Fibroblast of skin of right biceps (primary cell): ENCODE results near the gene MMP15.
"Not testable (repeated sequence)": the region's sequence is repeated elsewhere in the genome, so short reads cannot be mapped to it uniquely, and the experiment has no call there.

Experiments
- DNase-seq: peaks from one replicate; pipeline ENCODE4 v3.0.0-alpha.2; 2013

MMP15 gene

GRCh38 chr16:58051821-58052603 lies 26.5 kb downstream of the MMP15 start:
- no peak for DNase-seq

DNA sequence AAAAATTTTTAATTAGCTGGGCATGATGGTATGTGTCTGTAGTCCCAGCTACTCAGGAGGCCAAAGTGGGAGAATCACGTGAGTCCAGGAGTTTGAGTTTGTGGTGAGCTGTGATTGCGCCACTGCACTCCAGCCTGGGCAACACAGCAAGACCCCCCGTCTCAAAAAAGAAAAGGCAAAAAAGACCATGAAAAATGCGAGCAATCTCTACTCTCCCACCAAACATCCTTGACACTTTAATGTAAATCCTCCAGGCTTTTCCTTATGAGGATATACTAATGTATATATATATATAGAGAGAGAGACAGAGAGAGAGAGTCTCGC lies 28.1 kb downstream of the MMP15 start:
- DNase-seq, result no peak

DNA sequence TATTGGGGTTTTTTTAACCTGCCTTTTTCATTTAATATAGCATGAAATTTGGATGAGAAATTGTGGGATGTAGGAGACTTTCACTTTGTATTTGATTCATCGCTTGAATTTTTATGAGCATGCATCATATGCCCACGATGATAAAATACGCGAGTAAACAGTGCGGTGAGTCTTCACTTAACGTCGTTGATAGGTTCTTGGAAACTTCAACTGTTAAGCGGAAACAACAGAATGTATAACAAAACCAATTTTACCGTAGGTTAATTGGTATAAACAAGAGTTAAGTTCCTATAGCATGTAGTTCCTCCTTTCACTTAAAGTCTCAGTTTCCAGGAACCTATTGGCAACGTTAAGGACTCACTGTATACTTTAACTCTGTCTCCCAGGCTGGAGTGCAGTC lies 28.7 kb downstream of the MMP15 start:
- no peak for DNase-seq

DNA sequence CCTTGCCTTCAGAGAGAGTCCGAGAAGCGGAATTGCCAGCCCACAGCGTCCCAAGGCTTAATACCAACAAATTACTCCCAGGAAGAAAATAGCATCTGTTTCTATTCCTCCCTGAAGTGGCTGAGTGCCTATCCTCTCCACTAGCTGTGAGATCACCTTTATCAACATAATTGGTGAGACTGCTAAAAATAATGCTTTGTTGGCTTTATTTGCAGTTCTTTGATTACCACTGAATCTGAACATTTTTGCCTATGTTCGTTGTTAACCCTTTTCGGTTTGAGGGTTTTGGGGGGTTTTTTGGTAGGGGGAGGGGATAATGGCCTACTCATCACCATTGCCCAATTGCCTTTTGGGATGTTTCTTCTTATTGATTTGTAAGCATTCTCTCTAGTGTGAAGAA lies 31.0 kb downstream of the MMP15 start:
- DNase-seq, result no peak

DNA sequence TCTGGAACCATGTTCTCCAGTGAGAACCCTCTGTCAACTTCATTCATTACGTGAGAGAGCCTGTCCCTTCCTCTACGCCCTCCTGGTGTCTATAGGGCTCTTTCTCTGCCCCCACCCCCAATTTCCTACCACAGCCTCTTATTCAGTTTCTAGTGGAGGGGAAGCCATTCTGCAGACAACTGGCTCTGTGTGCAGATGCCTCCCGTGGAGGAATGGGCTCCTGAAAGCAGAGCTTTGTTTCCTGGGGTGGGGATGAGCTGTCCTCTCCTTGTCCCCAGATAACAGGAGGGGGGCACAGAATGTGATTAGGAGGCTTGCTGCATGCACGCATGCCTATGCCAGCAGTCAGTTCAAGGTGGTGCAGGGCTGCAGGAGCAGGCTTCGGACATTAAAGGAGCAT lies 31.6 kb downstream of the MMP15 start:
- no peak for DNase-seq

DNA sequence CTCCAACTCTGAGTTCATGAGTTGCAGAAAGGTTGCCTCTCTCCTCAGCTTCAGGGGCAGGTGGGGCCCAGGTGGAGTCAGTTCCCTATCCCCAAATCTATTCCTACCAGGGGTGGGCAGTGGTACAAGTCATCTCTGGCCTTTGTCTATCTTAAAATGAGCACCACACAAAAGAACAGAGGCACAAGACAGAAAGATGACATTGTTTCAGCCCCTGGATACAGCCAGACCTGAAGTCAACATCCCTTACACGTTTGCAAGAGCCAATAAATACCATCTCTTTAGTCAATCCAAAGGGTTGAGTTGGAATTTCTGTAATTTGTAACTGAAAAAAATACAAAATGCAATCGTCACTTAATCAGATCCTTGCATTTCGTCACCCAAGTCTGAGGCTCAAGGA lies 32.2 kb downstream of the MMP15 start:
- no peak for DNase-seq

DNA sequence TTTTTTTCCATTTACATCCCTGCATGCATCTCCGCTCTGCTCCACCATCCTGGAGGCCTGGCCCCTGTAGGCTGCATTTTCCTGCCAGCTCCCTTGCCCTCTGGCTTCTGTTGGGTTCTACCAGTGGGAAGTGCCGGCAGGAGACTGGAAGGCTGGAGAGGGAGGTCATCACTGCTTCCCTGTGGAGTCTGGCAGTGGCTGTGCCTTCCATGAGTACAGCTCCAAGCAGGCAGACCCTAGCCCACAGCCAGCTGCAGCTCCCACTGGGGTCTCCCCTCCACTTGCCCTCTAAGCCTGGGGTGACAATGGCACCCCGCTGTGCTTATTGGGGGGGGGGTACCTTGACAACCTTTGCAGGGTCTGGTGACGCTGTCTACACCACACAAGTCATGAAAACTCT lies 37.3 kb downstream of the MMP15 start:
- no peak for DNase-seq

DNA sequence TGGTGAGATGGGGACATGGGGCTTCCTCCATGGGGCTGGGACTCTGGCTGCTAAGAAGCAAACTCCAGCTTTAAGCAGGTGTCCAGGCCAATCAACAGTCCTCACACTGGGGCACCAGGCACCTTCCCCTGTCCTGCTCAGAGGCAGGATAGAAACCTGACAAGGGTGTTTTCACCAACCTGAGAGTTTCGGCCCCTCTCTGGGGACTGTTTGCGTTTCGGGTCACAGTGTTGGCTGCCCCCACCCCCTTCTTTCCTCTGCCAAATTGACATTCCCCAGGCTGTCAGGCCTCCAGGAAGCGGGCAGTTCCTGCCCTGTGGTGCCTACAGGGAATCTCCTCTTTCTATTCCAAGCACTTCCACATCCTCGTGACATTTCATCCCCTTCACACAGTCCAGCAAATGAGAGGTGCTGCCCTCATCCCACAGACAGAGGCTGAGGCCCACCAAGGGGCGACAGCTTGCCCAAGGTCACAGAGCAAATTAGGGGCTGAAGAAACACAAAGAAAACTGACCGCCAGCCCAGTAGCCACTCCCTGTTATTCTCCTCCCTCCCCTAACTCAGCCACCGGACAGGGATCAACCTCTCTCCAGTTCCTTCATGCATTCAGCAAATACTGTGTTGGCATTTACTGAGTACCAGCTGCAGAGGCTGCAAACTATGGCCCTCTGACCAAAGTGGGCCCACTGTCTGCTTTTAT lies 38.0 kb downstream of the MMP15 start:
- DNase-seq, result no peak

- no peak for DNase-seq
Observed at GRCh38 chr16:58070585-58070984, 45.0 kb downstream of the MMP15 start.

DNA sequence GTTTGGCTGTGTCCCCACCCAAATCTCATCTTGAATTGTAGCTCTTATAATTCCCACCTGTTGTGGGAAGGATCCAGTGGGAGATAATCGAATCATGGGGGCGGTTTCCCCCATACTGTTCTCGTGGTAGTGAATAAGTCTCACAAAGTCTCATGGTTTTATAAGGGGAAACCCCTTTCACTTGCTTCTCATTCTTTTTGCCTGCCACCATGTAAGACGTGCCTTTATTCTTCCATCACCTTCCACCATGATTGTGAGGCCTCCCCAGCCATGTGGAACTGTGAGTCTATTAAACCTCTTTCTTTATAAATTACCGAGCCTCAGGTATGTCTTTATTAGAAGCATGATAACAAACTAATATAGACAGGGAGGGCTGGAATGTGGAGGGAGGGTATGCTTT lies 46.6 kb downstream of the MMP15 start:
- not testable (repeated sequence) for DNase-seq

GRCh38 chr16:58073086-58073485 lies 47.5 kb downstream of the MMP15 start:
- DNase-seq, result not testable (repeated sequence)

GRCh38 chr16:58074657-58075056 lies 49.1 kb downstream of the MMP15 start:
- DNase-seq, result no peak

- DNase-seq, result no peak
Observed at GRCh38 chr16:58076514-58076913, 51.0 kb downstream of the MMP15 start.

DNA sequence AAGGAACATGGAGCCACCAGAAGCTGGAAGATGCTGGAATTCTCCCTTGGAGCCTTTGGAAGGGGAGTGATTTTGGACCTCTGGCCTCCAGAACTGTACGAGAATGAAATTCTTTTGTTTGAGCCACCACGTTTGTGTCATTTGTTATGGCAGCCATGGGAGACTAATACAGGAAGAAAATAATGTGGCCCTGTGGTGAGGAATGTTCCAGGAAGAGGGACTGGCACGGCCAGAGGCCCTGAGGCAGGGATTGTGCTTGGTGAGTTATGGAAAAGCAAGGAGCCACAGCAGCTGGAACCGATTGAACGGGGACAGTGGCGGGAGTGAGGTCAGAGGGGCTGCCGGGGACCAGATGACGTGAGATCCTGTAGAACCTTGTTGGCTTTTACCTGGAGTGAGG lies 52.2 kb downstream of the MMP15 start:
- DNase-seq, result no peak

DNA sequence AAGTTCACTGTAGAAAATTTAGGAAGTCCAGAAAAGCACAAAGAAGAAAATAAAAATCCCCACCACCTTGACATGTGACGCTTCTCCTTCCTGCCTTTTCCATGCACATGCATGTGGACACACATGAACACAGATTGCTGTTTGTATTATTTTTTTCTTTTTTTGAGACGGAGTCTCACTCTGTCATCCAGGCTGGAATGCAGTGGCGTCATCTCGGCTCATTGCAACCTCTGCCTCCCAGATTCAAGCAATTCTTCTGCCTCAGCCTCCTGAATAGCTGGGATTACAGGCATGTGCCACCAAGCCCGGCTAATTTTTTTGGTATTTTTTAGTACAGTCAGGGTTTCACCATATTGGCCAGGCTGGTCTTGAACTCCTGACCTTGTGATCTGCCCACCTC lies 55.1 kb downstream of the MMP15 start:
- DNase-seq, result not testable (repeated sequence)

DNA sequence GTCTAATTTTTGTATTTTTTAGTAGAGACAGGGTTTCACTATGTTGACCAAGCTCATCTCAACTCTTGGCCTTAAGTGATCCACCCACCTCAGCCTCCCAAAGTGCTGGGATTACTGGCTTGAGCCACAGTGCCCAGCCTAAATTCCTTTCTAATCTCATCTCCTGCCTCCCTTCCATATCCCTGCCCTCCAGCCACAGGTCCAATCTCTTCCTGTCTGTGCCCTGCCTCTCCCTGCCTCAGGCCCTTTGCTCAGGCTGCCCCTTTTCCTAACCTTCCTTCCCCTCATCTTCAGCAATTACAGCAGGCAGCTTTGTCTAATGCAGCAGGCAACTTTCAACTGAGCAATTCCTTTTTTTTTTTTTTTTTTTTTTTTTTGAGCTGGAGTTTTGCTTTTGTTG lies 56.8 kb downstream of the MMP15 start:
- no peak for DNase-seq

- no peak for DNase-seq
Observed at GRCh38 chr16:58084635-58085034, 59.1 kb downstream of the MMP15 start.

- DNase-seq, result no peak
Observed at GRCh38 chr16:58085171-58085570, 59.6 kb downstream of the MMP15 start.

- no peak for DNase-seq
Observed at GRCh38 chr16:58085584-58086251, 60.2 kb downstream of the MMP15 start.

DNA sequence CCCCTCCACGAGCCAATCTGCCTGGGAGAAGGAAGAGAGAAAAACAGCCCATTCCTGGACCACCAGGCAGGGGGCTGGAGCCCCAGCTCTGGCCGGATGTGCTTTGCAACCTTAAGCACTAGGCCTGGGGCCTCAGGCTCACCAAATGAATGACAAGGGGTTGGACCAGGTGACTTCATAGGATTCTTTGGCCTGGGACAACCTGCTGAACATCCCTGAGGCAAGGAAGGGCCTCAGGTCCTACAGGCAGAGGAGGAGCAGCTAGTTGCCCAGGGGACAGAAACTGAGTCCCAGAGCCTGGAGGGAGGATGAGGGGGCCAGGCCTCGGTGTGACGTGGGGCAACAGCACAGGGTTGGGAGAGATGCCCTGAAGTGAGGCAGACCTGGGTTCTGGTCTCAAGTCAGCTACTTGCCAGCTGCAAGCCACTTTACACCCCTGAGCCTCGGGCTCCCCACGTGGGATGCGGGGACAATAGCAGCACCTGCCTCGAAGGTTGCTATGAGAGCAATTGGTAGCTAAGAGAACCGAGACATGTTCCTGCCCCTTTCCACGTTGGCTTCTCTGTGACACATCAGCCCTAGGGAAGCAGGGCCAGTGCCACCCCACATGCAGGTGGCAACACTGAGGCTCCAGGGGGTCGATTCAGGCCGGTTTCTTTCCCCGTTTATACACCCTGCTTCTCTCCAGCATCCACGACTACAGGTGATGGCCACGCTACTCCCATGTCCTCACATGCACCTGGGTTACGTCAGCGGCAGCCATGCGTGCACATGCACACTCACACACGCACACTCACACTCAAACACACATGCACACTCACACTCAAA lies 61.0 kb downstream of the MMP15 start:
- DNase-seq, result no peak

GRCh38 chr16:58087209-58087913 lies 61.8 kb downstream of the MMP15 start:
- no peak for DNase-seq

GRCh38 chr16:58088091-58088490 lies 62.5 kb downstream of the MMP15 start:
- DNase-seq, result no peak

DNA sequence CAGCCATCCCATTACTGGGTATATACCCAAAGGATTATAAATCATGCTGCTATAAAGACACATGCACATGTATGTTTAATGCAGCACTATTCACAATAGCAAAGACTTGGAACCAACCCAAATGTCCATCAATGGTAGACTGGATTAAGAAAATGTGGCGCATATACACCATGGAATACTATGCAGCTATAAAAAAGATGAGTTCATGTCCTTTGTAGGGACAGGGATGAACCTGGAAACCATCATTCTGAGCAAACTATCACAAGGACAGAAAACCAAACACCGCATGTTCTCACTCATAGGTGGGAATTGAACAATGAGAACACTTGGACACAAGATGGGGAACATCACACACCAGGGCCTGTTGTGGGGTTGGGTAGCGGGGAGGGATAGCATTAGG lies 64.8 kb downstream of the MMP15 start:
- not testable (repeated sequence) for DNase-seq
